K562 (cell line): ENCODE measurements around the gene KRTAP3-3. TPM values are rescaled to one million over a fixed set of nuclear protein-coding genes. Genes with fewer than 3 reads are reported as not detected.

Experiments
- ATAC-seq: fragments of 200-7000 bp; cut with Tn5 transposase; 3 replicates; pipeline ENCODE4 v1.9.1; 2020; ENCODE audit warnings: moderate library complexity
- BruUV-seq: library from RNA; stranded (reverse); fragments of 400-500 nt; replicated peaks from 2 replicates; lab custom pipeline; 2021; lab: Mats Ljungman, UMichigan
- CTCF ChIA-PET: fragments of 300-600 bp; formaldehyde crosslinking; extraction: SDS; loops from one replicate; lab custom pipeline; 2021; ENCODE audit warnings: low intra/inter-chr PET ratio; lab: Yijun Ruan, JAX
- POLR2A ChIA-PET: fragments of 300-600, 350-650 bp; sonication (Branson Sonifier 250); formaldehyde crosslinking; extraction: SDS; loops from one replicate; lab custom pipeline; 2021; ENCODE audit warnings: antibody characterized with exemption, inconsistent platforms; lab: Yijun Ruan, JAX
- DNase-seq, 4 experiments: peaks; one replicate each; pipeline versions ENCODE4 v3.0.0 to v3.0.0-alpha.2; 2011 to 2018; ENCODE audit warnings: low spot score in 3 of 4, mixed read lengths in 3 of 4; ENCODE audit errors: extremely low read depth in 1 of 4
- FAIRE-seq: peaks from 2 replicates; lab custom pipeline; 2011; peaks lifted over from hg19 to GRCh38; lab: Jason Lieb, UNC
- H2AFZ ChIP-seq: 2 replicates; pipeline ENCODE4 v1.6.0; 2011; ENCODE audit warnings: low read depth, low read length, control low read depth, inconsistent platforms
- H3K27ac ChIP-seq: fragments of 200-600 bp; 3 replicates; pipeline ENCODE4 v1.8.0; 2011; ENCODE audit warnings: low read depth, mild to moderate bottlenecking, control low read depth, inconsistent platforms, low read length, moderate library complexity, mixed read lengths; ENCODE audit errors: extremely low read depth
- H3K27me3 ChIP-seq, 2 experiments: fragments of 300-600 bp in 1 of 2; 2 replicates in 1 of 2; 3 replicates in 1 of 2; pipeline versions ENCODE4 v1.6.0 to v1.8.0; 2011; ENCODE audit warnings: inconsistent platforms in 2 of 2, low read length in 2 of 2, mild to moderate bottlenecking in 1 of 2, mixed read lengths in 1 of 2, moderate library complexity in 1 of 2; ENCODE audit not compliant: control insufficient read depth in 2 of 2, insufficient read depth in 2 of 2
- H3K36me3 ChIP-seq: fragments of 300-600 bp; 3 replicates; pipeline ENCODE4 v1.8.0; 2011; ENCODE audit warnings: mild to moderate bottlenecking, low read length, inconsistent platforms; ENCODE audit not compliant: control insufficient read depth, insufficient read depth
- H3K4me1 ChIP-seq, 2 experiments: fragments of 200-600 bp in 1 of 2; replicated peaks in 1 of 2; 2 replicates in 1 of 2; 3 replicates in 1 of 2; pipeline versions ENCODE4 v1.5.1 to v1.8.0; 2011; ENCODE audit warnings: inconsistent platforms in 2 of 2, low read length in 2 of 2, mild to moderate bottlenecking in 1 of 2, mixed read lengths in 1 of 2, moderate library complexity in 1 of 2; ENCODE audit not compliant: control insufficient read depth in 2 of 2, insufficient read depth in 2 of 2
- H3K4me2 ChIP-seq: 2 replicates; pipeline ENCODE4 v1.6.1; 2011; ENCODE audit warnings: low read length, control low read depth, inconsistent platforms, mixed read lengths; ENCODE audit not compliant: insufficient read depth
- H3K4me3 ChIP-seq: fragments of 200-600 bp; sonication (generic), shearing (Covaris generic); 2 replicates; pipeline ENCODE4 v1.5.1; 2016; ENCODE audit warnings: control low read depth, inconsistent platforms
- H3K79me2 ChIP-seq: fragments of 200-600 bp; 3 replicates; pipeline ENCODE4 v1.8.0; 2011; ENCODE audit warnings: low read length, inconsistent platforms; ENCODE audit not compliant: control insufficient read depth, insufficient read depth
- H3K9ac ChIP-seq, 2 experiments: 2 replicates each; pipeline versions ENCODE4 v1.6.0 to v1.6.1; 2011; ENCODE audit warnings: low read depth in 2 of 2, low read length in 2 of 2, control low read depth in 1 of 2, inconsistent platforms in 1 of 2, mild to moderate bottlenecking in 1 of 2, mixed read lengths in 1 of 2; ENCODE audit not compliant: insufficient read depth in 1 of 2
- H3K9me1 ChIP-seq: one replicate; pipeline ENCODE4 v1.6.0; 2011; ENCODE audit warnings: inconsistent platforms, mild to moderate bottlenecking, low read length, moderate library complexity; ENCODE audit not compliant: control insufficient read depth, insufficient read depth
- H3K9me3 ChIP-seq: replicated peaks from 2 replicates; pipeline ENCODE4 v1.5.1; 2011; ENCODE audit warnings: low read depth, low read length, inconsistent platforms; ENCODE audit not compliant: control insufficient read depth, insufficient read depth
- H4K20me1 ChIP-seq: replicated peaks from 2 replicates; pipeline ENCODE4 v1.6.1; 2011; ENCODE audit warnings: low read length, inconsistent platforms, mixed read lengths; ENCODE audit not compliant: control insufficient read depth, insufficient read depth
- FOXA1 ChIP-seq: fragments of 450-650 bp; IDR thresholded peaks from 2 replicates; pipeline ENCODE4 v1.6.1; 2016; ENCODE audit warnings: mild to moderate bottlenecking, borderline replicate concordance
- KAT7 ChIP-seq: sonication (generic); formaldehyde crosslinking; IDR thresholded peaks from 2 replicates; pipeline ENCODE4 v1.8.0; 2022; ENCODE audit warnings: missing genetic modification reagents, mild to moderate bottlenecking, borderline replicate concordance
- KAT8 ChIP-seq: fragments of 450-650 bp; IDR thresholded peaks from 2 replicates; pipeline ENCODE4 v1.6.1; 2016; ENCODE audit warnings: low read depth, mild to moderate bottlenecking
- NBN ChIP-seq: fragments of 450-650 bp; IDR thresholded peaks from 2 replicates; pipeline ENCODE4 v1.6.1; 2016; ENCODE audit warnings: low read depth, mild to moderate bottlenecking
- PHF21A ChIP-seq: fragments of 450-650 bp; IDR thresholded peaks from 2 replicates; pipeline ENCODE4 v1.6.1; 2017; ENCODE audit warnings: low read depth, borderline replicate concordance
- POLR3G ChIP-seq: IDR thresholded peaks from 2 replicates; pipeline ENCODE4 v1.6.1; 2011; ENCODE audit not compliant: insufficient read length, insufficient replicate concordance; ENCODE audit errors: extremely low read depth
- POU5F1 ChIP-seq: fragments of 150-350 bp; IDR thresholded peaks from 2 replicates; pipeline ENCODE4 v1.6.1; 2014; ENCODE audit warnings: borderline replicate concordance, low read length, low read depth, mild to moderate bottlenecking; ENCODE audit not compliant: partially characterized antibody
- WGBS: fragments of 100-300 bp; shearing (Covaris generic); methylation state at CpG from one replicate; pipeline ENCODE4 v1.1.6; 2016; ENCODE audit warnings: low coverage, mixed read lengths; ENCODE audit not compliant: insufficient coverage; ENCODE audit errors: missing lambda C conversion rate; 5-methylcytosine and 5-hydroxymethylcytosine counted together
- in situ Hi-C: fragments of 300-500 bp; cut with MboI; formaldehyde crosslinking; loops from 4 replicates; pipeline ENCODE4 v1.15.0; 2018; ENCODE audit warnings: inconsistent platforms, mixed read lengths
- intact Hi-C: fragments of 100-400 bp; cut with micrococcal nuclease; formaldehyde crosslinking; loops from 2 replicates; pipeline ENCODE4 v1.14.2; 2022
- polyA plus RNA-seq, 8 experiments: library from polyadenylated mRNA; depleted of rRNA in 4 of 8; stranded (reverse) in 5 of 8; unstranded in 3 of 8; fragments of >200 nt; fragmentation: Nextera tagmentation in 2 of 8; fragmentation: Illumina TruSeq in 1 of 8; extraction: Ambion mirVana in 2 of 8; extraction: Trizol in 1 of 8; gene quantifications; 2 replicates each; pipeline versions ENCODE4 v1.2.1 to v1.2.3, GENCODE V29; 2011 to 2014; ENCODE audit warnings: inconsistent platforms in 1 of 8, missing spikeins in 1 of 8
- total RNA-seq, 7 experiments: library from RNA; depleted of rRNA in 6 of 7; stranded (reverse); fragments of >200 nt in 6 of 7; fragmentation: Illumina TruSeq in 2 of 7; extraction: Trizol in 2 of 7; gene quantifications; 2 replicates each; pipeline versions ENCODE4 v1.2.1 to v1.2.3, GENCODE V29; 2011 to 2021; ENCODE audit warnings: low replicate concordance in 1 of 7
- TF ChIP-seq, protein P1 (sequence below): fragments of 450-650 bp; IDR thresholded peaks from 2 replicates; pipeline ENCODE4 v1.6.1; 2016; ENCODE audit warnings: low read depth, mild to moderate bottlenecking, moderate library complexity
- TF ChIP-seq, protein P2 (sequence below): sonication (generic); formaldehyde crosslinking; IDR thresholded peaks from 2 replicates; pipeline ENCODE4 v1.8.0; 2023; ENCODE audit warnings: mild to moderate bottlenecking, missing genetic modification reagents
- TF ChIP-seq, protein P3 (sequence below): sonication (generic); formaldehyde crosslinking; IDR thresholded peaks from 2 replicates; pipeline ENCODE4 v1.8.1; 2023; ENCODE audit warnings: missing genetic modification reagents, mild to moderate bottlenecking, borderline replicate concordance

The KRTAP3-3 gene
- total and polyA plus RNA-seq, 9 of the 15 experiments (the other 6 are each of a cell fraction or from before 2014, with no cell fraction given) = not detected

DNA sequence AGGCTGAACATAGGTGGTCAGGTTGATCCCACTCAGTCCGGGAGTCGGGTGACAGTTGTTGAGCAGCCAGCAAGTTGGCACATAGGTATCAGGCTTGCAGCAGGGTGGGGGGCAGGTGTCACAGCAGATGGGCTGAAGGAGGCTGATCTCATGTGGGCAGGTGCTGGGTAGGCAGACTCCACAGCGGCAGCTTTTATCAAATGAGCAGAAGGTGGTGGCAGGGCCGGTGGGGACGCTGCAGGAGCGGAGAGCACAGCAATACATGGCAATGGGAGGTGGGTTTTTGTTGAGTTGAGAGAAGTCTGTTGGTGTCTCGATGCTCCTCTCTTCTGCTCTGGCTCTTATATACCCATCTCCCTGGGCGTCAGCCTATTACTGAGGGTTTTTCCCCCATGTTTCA, 14.8 kb upstream of the KRTAP3-3 start, which contains the start of gene KRTAP3-1:
KRTAP3-1 (minus strand) TSS at position 318 of the 400 bp plus-strand sequence; CDS start at position 264, 54 bp downstream.
- ATAC-seq = no peak
- no peaks in the 10 kb centered on the region for H4K20me1 ChIP-seq
- TF ChIP-seq POU5F1 = no peak
- TF ChIP-seq FOXA1 = no peak
- TF ChIP-seq KAT8 = no peak
- TF ChIP-seq, protein P1, sequence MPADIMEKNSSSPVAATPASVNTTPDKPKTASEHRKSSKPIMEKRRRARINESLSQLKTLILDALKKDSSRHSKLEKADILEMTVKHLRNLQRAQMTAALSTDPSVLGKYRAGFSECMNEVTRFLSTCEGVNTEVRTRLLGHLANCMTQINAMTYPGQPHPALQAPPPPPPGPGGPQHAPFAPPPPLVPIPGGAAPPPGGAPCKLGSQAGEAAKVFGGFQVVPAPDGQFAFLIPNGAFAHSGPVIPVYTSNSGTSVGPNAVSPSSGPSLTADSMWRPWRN = no peak
- TF ChIP-seq, protein P2, sequence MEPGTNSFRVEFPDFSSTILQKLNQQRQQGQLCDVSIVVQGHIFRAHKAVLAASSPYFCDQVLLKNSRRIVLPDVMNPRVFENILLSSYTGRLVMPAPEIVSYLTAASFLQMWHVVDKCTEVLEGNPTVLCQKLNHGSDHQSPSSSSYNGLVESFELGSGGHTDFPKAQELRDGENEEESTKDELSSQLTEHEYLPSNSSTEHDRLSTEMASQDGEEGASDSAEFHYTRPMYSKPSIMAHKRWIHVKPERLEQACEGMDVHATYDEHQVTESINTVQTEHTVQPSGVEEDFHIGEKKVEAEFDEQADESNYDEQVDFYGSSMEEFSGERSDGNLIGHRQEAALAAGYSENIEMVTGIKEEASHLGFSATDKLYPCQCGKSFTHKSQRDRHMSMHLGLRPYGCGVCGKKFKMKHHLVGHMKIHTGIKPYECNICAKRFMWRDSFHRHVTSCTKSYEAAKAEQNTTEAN (CRISPR knock-in tag) = no peak
- TF ChIP-seq KAT7 (CRISPR knock-in tag) = no peak
- TF ChIP-seq POLR3G = no peak
- no peak for TF ChIP-seq NBN
- no peak for TF ChIP-seq PHF21A
- TF ChIP-seq, protein P3, sequence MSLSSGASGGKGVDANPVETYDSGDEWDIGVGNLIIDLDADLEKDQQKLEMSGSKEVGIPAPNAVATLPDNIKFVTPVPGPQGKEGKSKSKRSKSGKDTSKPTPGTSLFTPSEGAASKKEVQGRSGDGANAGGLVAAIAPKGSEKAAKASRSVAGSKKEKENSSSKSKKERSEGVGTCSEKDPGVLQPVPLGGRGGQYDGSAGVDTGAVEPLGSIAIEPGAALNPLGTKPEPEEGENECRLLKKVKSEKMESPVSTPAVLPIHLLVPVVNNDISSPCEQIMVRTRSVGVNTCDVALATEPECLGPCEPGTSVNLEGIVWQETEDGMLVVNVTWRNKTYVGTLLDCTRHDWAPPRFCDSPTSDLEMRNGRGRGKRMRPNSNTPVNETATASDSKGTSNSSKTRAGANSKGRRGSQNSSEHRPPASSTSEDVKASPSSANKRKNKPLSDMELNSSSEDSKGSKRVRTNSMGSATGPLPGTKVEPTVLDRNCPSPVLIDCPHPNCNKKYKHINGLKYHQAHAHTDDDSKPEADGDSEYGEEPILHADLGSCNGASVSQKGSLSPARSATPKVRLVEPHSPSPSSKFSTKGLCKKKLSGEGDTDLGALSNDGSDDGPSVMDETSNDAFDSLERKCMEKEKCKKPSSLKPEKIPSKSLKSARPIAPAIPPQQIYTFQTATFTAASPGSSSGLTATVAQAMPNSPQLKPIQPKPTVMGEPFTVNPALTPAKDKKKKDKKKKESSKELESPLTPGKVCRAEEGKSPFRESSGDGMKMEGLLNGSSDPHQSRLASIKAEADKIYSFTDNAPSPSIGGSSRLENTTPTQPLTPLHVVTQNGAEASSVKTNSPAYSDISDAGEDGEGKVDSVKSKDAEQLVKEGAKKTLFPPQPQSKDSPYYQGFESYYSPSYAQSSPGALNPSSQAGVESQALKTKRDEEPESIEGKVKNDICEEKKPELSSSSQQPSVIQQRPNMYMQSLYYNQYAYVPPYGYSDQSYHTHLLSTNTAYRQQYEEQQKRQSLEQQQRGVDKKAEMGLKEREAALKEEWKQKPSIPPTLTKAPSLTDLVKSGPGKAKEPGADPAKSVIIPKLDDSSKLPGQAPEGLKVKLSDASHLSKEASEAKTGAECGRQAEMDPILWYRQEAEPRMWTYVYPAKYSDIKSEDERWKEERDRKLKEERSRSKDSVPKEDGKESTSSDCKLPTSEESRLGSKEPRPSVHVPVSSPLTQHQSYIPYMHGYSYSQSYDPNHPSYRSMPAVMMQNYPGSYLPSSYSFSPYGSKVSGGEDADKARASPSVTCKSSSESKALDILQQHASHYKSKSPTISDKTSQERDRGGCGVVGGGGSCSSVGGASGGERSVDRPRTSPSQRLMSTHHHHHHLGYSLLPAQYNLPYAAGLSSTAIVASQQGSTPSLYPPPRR (CRISPR knock-in tag) = no peak
- TF ChIP-seq, all 486 proteins: peak for 0
- BruUV-seq = no TSS peak
- POLR2A ChIA-PET = no interaction called here
- Histone ChIP-seq H3K9me1 (no peaks in the 10 kb centered on the region), H3K27me3 (peaks cover 0 to 9% of the 10 kb centered on the region in 2 experiments; a peak in 3 of 5 replicates), H2AFZ (no peak within 1 kb of the TSS), H3K9ac (no peak within 1 kb of the TSS), H3K27ac (no peak within 1 kb of the TSS), H3K79me2 (no peaks in the 10 kb centered on the region), H3K4me2 (no peak within 1 kb of the TSS), H3K4me1 (no peaks in the 10 kb centered on the region; a peak in 1 of 5 replicates), H3K9me3 (no peaks in the 10 kb centered on the region), H3K4me3 (no peak within 1 kb of the TSS), H3K36me3 (no peaks in the 10 kb centered on the region)
- WGBS = 2% methylated on average over 8 of the region's 8 CpGs
- DNase-seq = no peak
- CTCF ChIA-PET = no interaction called here
- in situ Hi-C loops = no loop called here
- no peak for FAIRE-seq
- intact Hi-C loops = no loop called here
